NCI-H82 treated with DMSO at 0.1 percent for 48 hours (cell line): ENCODE results near the gene HM13.
A peak's percentile ranks its signal among the peaks of the same experiment; 100 is the strongest.
"Not testable (repeated sequence)": the region's sequence is repeated elsewhere in the genome, so short reads cannot be mapped to it uniquely, and the experiment has no call there.

Experiments
- DNase-seq: peaks from one replicate; lab custom pipeline; 2025; ENCODE audit not compliant: unreplicated experiment; lab: John Stamatoyannopoulos, UW

HM13 gene

GRCh38 chr20:31542201-31542842, 28.1 kb downstream of the HM13 start:
- DNase-seq: no peak

DNA sequence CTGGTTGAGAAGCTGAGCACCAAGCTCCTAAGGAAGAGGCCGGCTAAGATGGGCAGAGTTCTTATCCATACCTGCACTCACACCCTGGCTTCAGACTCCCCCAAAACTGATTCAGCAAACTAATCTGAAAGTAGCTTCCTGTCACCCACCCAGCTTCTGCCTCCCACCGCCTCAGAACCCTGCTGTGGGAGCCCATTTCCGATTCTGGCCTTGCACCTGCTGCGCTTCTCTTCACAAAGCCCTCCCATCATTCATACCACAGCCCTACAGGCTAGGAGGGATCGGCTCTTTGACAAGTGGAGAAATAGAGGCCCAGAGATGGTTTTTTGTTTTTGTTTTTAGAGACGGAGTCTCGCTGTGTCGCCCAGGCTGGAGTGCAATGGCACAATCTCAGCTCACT, 28.7 kb downstream of the HM13 start:
- no peak for DNase-seq

DNA sequence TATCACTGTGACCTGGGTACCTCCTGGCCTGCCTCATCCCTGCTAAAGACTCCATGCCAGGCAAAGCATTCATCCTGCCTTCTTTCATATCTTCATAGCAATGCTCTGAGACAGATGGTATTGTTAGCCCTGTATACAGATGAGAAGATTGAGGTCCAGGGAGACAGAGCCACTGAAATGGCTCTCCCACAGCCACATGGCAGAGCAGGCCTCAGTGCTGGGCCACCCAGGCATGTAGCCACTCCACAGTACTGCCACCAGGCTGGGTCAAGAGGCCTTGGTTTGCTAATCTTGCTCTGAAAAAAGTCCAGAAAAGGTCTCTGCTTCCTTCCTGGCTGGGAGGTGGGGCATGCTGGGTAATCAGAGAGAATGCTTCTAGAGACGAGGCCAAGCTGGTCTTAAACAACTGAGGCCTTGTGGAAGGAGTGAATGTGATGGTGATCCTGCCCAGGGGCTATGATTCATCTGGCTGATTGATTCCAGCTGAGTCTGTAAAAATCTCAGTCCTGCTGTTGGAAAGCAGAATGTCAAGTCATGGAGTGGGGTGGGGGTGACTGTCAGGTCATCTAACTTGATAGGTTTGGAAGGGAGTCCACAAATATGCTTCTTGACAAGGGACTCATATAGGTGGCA, 29.8 kb downstream of the HM13 start:
- DNase-seq: no peak

GRCh38 chr20:31544600-31544999, 30.4 kb downstream of the HM13 start:
- no peak for DNase-seq

GRCh38 chr20:31545621-31546040, 31.4 kb downstream of the HM13 start:
- not testable (repeated sequence) for DNase-seq

- peak; percentile 89 for DNase-seq
Measured at GRCh38 chr20:31547017-31547675, 32.9 kb downstream of the HM13 start.

- DNase-seq: no peak
Measured at GRCh38 chr20:31547720-31548298, 33.6 kb downstream of the HM13 start.

DNA sequence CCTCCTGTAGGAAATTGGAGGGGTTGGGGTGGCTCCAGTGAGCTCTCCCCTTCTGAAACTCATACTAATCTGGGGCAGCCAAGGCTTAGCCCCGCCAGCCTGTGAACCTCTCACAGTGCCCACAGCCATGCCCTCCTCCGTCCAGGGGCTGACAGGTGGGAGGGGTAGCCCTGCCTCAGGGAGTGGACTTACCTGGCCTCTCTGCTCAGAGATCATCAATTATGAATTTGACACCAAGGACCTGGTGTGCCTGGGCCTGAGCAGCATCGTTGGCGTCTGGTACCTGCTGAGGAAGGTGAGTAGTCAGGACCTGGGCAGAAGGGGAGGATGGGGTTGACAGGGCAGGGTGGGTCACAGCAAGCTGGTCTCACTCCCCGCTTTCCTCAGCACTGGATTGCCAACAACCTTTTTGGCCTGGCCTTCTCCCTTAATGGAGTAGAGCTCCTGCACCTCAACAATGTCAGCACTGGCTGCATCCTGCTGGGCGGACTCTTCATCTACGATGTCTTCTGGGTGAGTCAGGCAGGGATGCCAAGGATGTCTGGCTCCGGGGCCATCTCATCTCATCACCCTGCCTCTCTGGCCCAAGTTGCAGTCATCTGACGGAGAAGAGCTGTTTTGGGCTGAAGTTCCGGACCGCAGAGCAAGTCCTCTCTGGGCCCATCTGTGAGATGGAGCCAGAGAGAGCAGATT, 34.7 kb downstream of the HM13 start:
- DNase-seq: no peak

DNA sequence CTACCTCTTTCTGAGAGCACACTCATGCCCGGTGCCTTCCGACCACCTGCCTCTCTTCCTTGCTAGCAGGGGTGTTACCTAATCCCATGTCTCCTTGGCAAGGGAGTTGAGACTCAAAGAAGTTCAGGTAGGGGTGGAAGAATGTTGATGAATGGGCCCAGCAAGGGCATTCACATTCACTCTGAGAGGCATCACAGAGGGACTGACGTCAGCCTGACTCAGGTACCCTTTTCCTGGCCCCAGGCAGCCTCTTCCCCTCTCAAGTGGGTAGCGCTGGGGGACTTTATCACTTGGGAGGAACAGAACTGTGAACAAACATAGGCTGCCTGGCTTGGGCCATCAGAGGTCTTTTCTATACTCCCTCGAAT, 35.3 kb downstream of the HM13 start:
- DNase-seq: no peak

GRCh38 chr20:31550099-31550498, 35.9 kb downstream of the HM13 start:
- no peak for DNase-seq

- DNase-seq: no peak
Measured at GRCh38 chr20:31551163-31552081, 37.2 kb downstream of the HM13 start.

- DNase-seq: no peak
Measured at GRCh38 chr20:31555203-31555775, 41.0 kb downstream of the HM13 start.

- no peak for DNase-seq
Measured at GRCh38 chr20:31559704-31560093, 45.5 kb downstream of the HM13 start.

DNA sequence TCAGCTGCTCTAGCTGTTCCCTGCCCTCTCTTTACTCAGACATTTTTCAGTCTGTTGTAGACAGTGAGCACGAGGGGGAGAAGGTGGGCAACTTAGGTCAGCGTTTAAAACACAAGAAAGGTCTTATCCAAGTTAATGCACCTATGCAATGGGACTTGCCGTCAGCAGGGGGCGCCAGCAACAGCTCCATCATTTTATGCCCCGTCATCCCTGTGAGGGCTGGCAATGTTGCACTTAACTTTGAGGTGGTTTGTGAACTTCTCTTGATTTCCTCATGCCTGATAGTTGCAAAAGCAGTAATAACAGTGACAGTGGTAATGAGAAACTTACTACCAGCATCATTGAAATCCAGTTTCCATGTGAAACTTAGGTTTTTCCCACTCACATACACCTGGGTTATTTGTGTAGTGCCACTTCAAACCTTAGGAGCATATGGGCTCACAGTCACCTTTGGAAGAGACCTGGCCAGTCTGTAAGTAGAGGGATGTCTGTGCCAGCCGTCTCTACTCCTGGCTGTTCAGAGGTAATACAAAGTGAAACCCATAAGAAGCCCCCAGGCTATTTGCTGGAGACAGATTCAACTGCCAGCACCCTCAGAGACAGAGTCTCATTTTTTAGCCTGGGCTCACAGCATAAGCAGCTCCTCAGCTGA, 46.0 kb downstream of the HM13 start:
- DNase-seq: peak; percentile 16

- no peak for DNase-seq
Measured at GRCh38 chr20:31560746-31561598, 46.7 kb downstream of the HM13 start.

DNA sequence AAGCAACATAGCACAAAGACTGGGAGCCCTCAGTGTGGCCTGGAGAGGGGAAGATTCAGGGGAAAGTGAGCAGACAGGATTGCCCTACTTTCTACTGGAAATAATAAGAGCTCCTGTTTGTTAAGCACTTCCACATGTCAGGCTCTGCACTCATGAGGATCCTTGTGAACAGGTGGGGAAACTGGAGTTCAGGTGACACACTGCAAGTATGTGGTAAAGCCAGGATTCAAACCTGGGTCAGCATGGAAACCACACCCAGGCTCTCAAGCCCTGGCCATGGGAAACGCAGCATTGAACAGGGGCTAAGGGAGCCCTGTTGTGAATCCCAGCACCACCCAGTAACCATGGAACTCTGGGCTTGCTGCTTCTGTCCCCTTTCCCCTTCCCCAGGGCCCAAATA, 48.0 kb downstream of the HM13 start:
- DNase-seq: no peak

DNA sequence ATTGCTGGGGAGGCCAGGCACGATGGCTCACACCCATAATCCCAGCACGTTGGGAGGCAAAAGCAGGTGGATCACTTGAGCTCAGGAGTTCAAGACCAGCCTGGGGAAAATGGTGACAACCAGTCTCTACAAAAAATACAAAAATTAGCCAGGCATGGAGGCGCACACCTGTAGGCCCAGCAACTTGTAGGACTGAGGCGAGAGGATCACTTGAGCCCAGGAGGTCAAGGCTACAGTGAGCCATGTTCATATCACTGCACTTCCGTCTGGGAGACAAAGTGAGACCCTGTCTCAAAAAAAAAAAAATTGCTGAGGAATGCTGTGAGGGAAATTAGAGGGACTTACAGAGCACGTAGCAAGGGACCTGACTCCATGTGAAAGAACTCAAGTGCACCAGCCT, 50.0 kb downstream of the HM13 start:
- DNase-seq: no peak

GRCh38 chr20:31565699-31566318, 51.6 kb downstream of the HM13 start:
- DNase-seq: no peak
